Kidney (tissue), 14 donors: ENCODE results near the gene SARM1. TPM values are rescaled to one million over a fixed set of nuclear protein-coding genes. Genes with fewer than 3 reads are reported as not detected.

Experiments
- DNase-seq, 5 donors: peaks; one replicate each; pipeline ENCODE4 v3.0.0-alpha.2; 2013 to 2020
- FAIRE-seq: peaks from 2 replicates; lab custom pipeline; 2012; peaks lifted over from hg19 to GRCh38; lab: Jason Lieb, UNC
- H3K27ac ChIP-seq, 2 donors: one replicate each; pipeline ENCODE4 v1.7.0; 2013; ENCODE audit warnings: low read depth in 2 of 2, low read length in 2 of 2, inconsistent platforms in 1 of 2
- H3K27me3 ChIP-seq: one replicate; pipeline ENCODE4 v1.7.1; 2013; ENCODE audit warnings: low read length, inconsistent platforms; ENCODE audit not compliant: control insufficient read depth, insufficient read depth
- H3K36me3 ChIP-seq, 3 donors: one replicate each; pipeline versions ENCODE4 v1.7.0 to v1.7.1; 2013; ENCODE audit warnings: low read length in 3 of 3, control low read depth in 1 of 3, inconsistent platforms in 1 of 3; ENCODE audit not compliant: insufficient read depth in 3 of 3, control insufficient read depth in 2 of 3
- H3K4me1 ChIP-seq, 3 donors: one replicate each; pipeline versions ENCODE4 v1.7.0 to v1.7.1; 2013; ENCODE audit warnings: low read length in 3 of 3, inconsistent platforms in 1 of 3, low read depth in 1 of 3; ENCODE audit not compliant: control insufficient read depth in 2 of 3, insufficient read depth in 2 of 3
- H3K4me3 ChIP-seq, 3 donors: one replicate each; pipeline versions ENCODE4 v1.7.0 to v1.8.1; 2013; ENCODE audit warnings: low read length in 3 of 3, control low read depth in 1 of 3, inconsistent platforms in 1 of 3
- H3K9ac ChIP-seq, 3 donors: one replicate each; pipeline versions ENCODE4 v1.7.0 to v1.7.1; 2013; ENCODE audit warnings: low read length in 3 of 3, control low read depth in 1 of 3, inconsistent platforms in 1 of 3
- H3K9me3 ChIP-seq, 3 donors: one replicate each; pipeline versions ENCODE4 v1.7.0 to v1.7.1; 2013; ENCODE audit warnings: low read length in 3 of 3, control low read depth in 1 of 3, inconsistent platforms in 1 of 3; ENCODE audit not compliant: control insufficient read depth in 2 of 3, insufficient read depth in 1 of 3
- CTCF ChIP-seq: IDR thresholded peaks from 3 replicates; pipeline ENCODE4 v1.5.1; 2012; ENCODE audit warnings: mild to moderate bottlenecking, moderate library complexity, borderline replicate concordance; ENCODE audit not compliant: insufficient read depth; ENCODE audit errors: extremely low read depth
- intact Hi-C: fragments of 100-400 bp; cut with DNase I; formaldehyde crosslinking; loops from one replicate; pipeline ENCODE4 v1.11.1; 2022
- polyA plus RNA-seq: library from polyadenylated mRNA; stranded (reverse); fragments of 350-450 nt; fragmentation: Illumina TruSeq; extraction: RNeasy Lipid Tissue Mini Kit (QIAGEN cat#74804); gene quantifications from one replicate; pipeline ENCODE4 v1.2.3, GENCODE V29; 2014; ENCODE audit warnings: low read depth, low replicate concordance; ENCODE audit not compliant: insufficient read depth
- total RNA-seq: library from RNA; stranded (reverse); fragmentation: NEBNext Ultra II Directional; extraction: Animal tissue kit (Norgen Biotek cat#: 25700); gene quantifications from one replicate; pipeline ENCODE4 v1.2.1, GENCODE V29; 2021
- donor health status: control.
- donor health status: control.
- donor health status: control.
- donor health status: control.
- donor health status: control.
- donor health status: DM: yes; HTN: yes; CAD: no.
- donor health status: Normal renal cell carcinoma (clear cell type).

Gene SARM1
- total and polyA plus RNA-seq, 2 donors from 2014 or later: 10.4 to 23.8 TPM

GRCh38 chr17:28390141-28390540, 18.6 kb downstream of the SARM1 start:
- FAIRE-seq: no peak
- H3K4me3 ChIP-seq: no peak overlapping the region
- DNase-seq: no peak
- H3K4me1 ChIP-seq: peaks cover 0 to 3% (median 0%) of the 10 kb centered on the region in 3 donors
- H3K9ac ChIP-seq: no peak overlapping the region
- no peaks in the 10 kb centered on the region for H3K27me3 ChIP-seq
- intact Hi-C loops: no loop called here
- H3K27ac ChIP-seq: no peak overlapping the region
- no peaks in the 10 kb centered on the region for H3K9me3 ChIP-seq
- peaks cover 6 to 22% (median 19%) of the 10 kb centered on the region in 3 donors for H3K36me3 ChIP-seq
- TF ChIP-seq CTCF: no peak

- H3K36me3 ChIP-seq: peaks cover 6 to 22% (median 19%) of the 10 kb centered on the region in 3 donors
- no peak overlapping the region for H3K4me3 ChIP-seq
- H3K9ac ChIP-seq: no peak overlapping the region
- H3K27ac ChIP-seq: no peak overlapping the region
- H3K4me1 ChIP-seq: no peaks in the 10 kb centered on the region
- H3K27me3 ChIP-seq: no peaks in the 10 kb centered on the region
- intact Hi-C loops: no loop called here
- TF ChIP-seq CTCF: no peak
- no peaks in the 10 kb centered on the region for H3K9me3 ChIP-seq
- DNase-seq (no peak), FAIRE-seq (no peak)
Observed at GRCh38 chr17:28390563-28390962, 19.1 kb downstream of the SARM1 start.

GRCh38 chr17:28390984-28391383, 19.5 kb downstream of the SARM1 start:
- no peak for FAIRE-seq
- intact Hi-C loops: no loop called here

More at GRCh38 chr17:28390984-28391383, 19.5 kb downstream of the SARM1 start:
- H3K27ac ChIP-seq: no peak overlapping the region
- no peak for TF ChIP-seq CTCF
- no peak overlapping the region for H3K4me3 ChIP-seq
- no peak overlapping the region for H3K9ac ChIP-seq
- H3K9me3 ChIP-seq: no peaks in the 10 kb centered on the region
- H3K4me1 ChIP-seq: no peaks in the 10 kb centered on the region
- no peaks in the 10 kb centered on the region for H3K27me3 ChIP-seq
- no peak for DNase-seq
- H3K36me3 ChIP-seq: peaks cover 6 to 26% (median 19%) of the 10 kb centered on the region in 3 donors
